AG08396 (cell line): ENCODE data around the gene GORASP1.
A peak's percentile ranks its signal among the peaks of the same experiment; 100 is the strongest.

Experiments
- DNase-seq: peaks from one replicate; pipeline ENCODE4 v3.0.0; 2012; ENCODE audit warnings: low spot score, mixed read lengths

The GORASP1 gene

DNA sequence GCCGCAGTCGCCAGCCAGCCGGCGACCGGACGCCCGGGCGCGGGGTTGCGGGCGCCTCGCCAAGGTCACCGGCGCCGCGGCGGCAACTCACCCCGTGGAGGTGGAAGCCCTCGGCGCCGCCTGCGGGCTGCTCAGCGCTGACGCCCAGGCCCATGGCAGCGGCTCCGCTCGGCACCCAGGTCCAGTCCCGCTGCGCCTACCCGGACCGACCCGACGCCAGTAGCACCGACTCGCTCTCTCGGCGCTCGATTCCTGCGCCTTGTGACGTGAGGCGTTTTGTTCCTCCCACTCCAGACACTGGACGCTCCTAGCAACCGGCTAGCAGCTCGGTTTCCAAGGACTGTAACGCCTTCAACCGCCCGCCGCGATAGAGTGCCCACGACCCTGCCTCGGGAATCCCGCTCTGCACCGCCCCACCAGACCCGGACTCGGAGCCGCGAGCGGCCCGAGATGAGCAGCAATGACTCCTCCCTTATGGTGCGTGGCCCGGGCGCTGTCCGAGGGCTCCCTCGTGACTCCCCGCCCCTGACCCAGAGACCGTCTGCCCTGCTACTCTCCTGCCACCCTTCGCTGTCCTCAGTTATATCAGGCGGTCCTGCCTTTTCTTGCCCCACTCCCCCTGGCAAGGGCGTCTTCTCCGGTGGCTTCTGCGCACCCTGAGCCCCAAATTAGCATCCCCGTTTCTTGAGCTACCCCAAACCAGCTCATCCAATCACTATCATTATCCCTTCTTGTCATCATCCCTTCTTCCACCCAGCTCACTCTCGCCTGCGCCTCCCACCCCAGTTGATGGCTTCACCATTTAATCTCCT is at the start of gene GORASP1, which contains the start of gene TTC21A:
Gene GORASP1 (minus strand): TSS at position 240 of the 812 bp plus-strand sequence. CDS start 86 bp downstream, at position 154.
Gene TTC21A (plus strand): TSS at position 293 of the 812 bp plus-strand sequence. CDS start 158 bp downstream, at position 451.
- peak; percentile 95 for DNase-seq

DNA sequence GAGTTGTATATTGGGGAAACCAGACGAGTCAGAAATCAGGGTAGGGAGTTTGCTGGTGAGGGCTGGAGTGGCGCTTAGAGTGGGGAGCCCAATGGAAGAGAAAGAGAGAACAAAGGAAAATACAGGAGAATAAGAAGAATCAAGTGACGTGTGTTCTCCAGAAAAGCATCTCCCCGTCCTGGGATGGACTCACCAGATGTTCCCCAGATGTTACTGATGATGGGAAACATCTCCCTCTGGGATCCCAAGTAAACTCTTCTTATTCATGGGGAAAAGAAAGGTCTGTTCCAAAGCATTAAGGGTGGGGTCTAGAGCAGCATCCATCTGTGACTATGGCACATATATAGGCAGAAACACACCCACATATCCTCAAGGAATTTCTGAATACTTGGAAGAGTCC is 49.0 kb upstream of the GORASP1 start:
- no peak for DNase-seq

DNA sequence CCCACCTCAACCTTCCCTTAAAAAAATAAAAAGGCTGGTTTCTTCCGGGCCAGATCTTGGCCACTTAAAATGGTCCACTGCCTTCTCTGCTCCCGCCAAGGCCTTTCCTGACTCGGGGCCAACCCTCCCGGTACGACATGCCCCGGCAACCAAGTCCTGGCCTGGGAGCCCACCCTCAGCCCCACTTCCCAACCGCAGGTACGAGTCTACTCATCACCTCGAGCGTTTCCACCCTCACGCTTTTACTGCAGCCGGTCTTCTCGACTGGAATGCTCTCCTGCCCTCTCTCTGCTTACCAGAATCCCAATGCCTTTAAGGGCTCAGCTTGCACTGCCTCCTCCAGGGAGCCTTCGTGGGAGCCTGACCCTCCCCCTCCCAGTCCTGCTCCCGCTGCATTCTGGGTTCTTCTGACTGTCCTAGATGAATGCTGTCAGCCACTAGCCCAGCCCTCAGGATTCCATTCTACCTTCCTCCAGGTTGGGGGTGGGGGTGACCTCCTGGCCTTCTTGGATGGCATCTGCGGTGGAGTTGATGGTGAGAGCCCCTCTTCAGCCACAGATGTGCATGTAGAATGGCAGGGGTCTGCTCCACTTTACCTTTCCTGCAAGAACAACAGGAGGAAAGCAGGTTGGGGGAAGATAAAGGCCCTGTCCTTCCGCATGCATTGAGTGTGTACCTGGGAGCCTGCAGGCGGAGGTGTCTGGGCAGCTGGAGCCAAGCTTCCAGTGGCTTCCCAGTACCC is 47.0 kb upstream of the GORASP1 start:
- no peak for DNase-seq

DNA sequence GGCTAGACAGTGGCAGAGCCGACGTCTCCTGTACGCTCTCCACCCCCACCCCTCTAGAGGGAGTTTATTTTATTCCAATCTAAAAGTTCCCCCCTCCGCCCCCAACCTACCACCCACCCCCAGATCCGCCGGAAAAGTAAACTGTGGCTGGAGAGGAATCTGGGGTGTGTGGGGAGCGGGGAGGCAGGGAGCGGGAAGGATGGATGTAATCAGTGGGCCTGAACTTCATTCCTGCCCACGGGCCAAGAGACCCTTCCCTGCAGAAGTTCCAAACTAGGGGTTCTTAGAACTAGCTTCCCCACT is 46.5 kb upstream of the GORASP1 start:
- no peak for DNase-seq

DNA sequence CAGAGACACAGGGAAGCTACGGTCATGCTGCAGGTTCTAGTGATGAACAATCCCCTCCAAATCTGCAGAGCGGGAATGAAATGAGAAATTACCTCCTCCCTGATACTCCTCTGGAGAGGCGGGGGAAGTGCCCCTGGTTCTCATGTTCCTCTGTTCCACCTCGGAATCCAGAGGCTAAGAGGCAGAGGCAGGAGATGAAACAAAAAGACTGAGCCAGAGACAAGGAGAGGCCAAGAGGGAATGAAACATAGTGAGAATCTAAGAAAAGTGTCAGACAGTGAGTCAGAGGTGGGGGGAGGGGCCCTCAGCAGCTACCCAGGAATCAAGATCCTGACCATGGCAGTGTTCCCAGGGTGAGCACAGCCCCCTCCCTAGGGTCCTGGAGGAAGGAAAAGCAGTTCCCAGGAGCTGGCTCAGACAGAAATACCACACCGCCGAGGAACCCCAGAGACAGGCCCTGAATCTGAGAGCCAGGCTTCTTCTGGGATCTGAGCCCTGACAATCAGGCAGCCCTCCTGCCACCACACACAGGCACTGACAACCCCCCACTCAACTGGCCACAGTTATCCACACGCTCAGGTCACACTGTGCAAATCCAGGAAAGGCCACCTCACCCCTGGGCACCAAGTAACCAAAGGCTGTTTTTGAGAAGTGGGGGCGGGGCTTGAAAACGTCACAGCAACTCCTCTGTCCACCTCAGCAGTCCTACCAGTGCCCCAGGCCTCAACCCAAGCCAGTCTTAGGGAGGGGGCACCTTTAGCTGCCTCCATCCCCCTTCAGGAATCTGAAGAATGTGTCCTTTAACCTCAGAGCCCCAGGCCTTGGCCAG is 43.6 kb upstream of the GORASP1 start:
- peak; percentile 76 for DNase-seq

DNA sequence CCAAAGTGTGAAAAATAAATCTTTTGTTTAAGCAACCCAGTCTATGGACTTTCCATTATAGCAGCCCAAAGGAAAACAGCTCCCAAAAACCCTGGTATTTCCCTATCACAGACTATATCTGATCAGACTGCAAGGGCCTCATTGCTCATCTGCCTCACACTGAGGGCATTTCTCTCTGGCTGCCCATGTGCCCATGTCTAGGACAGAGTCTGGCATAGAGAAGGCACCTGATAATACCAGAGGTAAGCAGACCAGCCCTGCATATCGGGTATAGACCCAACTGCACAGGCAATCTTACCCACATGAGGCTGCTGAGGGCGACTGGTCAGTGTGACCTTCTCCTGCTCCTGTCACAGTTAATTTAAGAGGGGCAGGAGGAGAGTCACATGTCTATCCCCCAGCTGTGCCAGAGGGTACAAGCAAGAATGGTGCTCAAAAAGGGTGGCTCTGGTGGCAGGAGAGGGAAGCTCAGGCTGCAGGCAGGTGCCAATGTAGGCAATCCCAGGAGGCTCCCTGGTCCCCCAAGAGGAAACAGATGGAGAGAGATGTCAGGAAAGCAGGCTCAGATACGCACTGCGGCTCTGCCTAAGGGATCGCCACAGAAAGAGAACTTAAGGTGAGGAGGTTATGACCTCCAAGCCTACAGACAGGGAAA is 42.8 kb upstream of the GORASP1 start:
- DNase-seq: no peak

DNA sequence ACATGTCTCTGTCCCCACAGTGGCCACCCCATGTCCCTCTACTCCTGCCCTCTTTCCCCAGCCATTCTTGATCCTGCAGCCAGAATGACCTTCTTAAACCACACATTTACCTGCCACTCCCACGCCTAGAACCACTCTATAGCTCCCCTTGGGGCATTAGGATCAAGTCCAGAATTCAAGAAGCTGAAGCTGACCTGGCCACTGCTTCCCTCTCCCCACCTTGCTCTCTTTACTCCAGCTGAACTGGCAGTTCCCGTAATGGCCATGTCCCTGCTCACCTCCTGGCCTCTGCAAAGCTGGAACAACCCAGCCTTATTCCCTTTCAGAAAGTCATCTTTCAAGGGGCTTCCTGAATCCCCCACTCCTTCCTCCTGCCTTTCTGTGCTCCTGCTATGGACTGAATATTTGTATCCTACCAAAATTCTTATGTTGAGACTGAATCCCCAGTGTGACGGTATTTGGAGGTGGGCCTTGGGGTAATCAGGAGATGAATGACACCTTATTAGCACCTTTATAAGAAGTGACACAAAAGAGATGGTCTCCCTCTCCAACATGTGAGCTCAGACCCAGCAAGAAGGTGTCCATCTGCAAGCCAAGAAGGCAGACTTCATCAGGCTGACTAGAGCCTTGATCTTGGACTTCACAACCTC is 42.2 kb upstream of the GORASP1 start:
- DNase-seq: no peak

DNA sequence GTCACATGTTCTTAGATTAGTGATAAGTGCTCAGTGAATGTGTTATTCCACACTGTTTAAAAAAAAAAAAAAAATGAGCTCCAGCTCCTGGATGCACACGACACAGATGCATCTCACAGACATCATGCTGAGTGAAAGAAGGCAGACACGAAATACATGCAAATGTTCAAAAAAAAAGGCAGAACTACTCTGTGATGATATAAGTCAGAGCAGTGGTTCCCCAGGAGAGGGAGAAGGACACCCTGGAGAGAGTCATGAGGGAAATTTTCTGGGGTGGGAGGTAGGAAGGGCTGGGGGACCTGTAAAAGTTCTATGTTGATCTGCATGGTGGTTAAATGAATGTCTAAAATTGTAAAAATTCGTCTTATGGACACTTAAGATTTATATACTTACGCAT is 41.6 kb upstream of the GORASP1 start:
- no peak for DNase-seq

DNA sequence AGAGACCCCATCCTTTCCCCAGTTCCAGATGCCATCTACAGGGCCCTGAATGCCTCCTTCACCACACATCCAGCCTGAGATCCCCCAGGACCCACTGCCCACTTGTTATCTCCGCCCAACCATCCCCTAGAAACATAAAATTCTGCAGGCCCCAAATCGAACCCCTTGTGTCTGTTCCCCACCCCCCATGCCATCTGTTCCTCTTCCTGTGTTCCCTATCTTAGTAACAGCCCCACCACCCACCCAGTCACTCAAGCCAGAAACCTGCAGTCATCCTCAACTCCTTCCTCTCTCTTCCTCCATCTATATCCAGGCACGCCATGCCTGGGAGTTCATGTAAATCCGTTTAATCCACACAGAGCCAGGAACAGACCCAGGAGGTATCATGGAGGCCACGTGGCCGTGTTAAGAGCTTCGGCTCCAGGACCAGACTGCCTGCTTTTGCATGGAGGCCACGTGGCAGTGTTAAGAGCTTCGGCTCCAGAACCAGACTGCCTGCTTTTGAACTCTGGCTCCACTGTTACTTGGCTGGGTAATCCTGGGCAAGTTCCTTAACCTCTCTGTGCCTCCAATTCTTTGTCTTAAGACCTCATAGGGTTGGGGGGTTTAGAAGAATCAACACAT is 41.1 kb upstream of the GORASP1 start:
- DNase-seq: no peak

DNA sequence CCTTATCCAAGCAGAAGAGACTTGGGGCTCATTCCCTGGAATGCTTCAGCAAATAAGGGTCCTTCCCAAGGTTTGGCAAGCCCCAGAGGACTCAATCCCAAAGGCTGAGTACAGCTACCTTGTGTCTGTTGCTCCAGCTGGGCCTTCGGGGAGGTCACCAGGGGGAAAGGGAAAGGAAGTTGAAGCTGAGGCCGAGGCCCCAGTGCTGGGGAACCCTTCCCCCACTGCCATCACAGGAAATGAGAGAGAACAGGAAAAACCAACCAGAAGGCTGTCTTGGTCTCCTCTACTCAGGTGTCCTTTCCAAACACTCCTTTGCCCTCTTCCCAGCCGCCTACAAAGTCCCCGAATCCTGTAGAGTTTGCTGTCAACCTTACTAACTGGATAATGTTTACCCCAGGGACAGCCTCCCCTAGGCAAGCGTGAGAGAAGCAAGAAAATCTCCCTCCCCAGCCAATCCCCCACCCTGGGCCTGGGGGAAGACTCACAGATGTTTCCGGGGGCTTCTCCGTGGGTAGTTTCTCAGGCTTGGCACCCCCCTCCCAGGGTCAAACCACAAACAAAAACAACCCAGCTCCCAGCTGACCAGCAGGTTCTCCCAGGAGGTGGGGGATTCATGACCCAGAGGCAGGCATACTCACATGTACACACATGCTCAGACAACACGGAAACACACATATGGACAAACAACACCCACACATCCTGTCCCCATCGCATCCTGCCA is 40.4 kb upstream of the GORASP1 start:
- DNase-seq: no peak

DNA sequence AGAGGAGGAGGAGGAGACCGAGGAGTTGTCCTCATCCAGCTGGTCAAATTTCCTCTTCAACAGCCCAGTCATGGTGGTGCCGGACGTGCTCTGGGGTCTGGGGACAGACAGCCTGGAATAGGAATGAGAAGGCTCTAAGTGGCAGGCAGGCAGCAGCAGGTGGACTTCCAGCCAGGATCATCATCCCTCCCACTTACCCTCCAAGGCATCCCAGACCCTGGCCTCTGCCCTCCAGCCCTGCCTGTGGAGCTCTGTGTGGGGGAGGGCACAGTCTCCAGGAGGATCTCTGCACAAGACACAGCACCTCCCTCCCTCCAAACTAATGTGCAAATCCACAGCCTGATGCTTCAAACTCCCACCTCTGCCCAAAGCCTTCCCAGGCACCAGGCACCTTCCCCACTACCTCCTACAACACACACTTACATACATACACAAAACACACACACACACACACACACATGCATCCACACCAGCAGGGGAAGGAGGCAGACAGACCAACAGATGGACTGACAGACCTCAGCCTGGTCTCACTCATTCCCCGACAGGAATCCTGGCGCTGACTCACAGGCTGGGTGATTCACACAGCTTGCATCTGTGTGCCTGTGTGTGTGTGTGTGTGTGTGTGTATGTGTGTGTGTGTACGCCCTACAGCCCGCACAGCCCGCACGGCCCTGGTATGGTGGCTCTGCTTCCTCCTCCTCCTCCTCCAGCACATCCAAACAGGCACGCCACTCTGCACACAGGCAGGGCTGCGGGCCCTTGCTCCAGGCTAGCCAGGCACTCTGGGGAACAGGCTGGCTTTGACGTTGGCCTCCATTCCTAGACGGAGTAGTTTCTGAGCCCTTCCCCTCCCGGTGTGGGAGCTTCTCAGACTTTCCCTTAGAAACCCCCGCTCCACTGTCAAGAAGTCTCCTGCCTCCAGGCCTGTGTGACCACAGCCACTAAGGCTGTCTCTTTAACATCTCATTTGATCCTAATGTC is 39.5 kb upstream of the GORASP1 start:
- peak; percentile 87 for DNase-seq

DNA sequence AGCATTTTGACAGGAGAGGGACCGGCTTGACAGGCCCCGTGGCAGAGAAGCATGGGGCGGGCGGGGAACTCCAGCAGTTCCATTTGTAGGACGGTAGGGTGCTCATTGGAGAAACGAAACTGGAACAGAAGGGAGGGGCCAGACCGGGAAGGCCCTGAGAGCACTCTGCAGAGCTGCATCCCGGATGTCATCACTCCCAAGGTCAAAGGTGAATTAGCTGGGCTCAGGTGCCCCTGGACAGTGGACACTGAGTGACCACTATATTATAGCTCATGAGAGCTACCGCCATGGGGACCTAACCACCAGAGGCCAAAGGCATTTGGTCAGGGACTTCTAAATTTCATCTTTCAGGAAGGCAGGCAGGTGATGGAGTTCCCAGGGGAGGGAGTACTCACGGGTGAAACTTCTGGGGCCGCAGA is 38.7 kb upstream of the GORASP1 start:
- no peak for DNase-seq

DNA sequence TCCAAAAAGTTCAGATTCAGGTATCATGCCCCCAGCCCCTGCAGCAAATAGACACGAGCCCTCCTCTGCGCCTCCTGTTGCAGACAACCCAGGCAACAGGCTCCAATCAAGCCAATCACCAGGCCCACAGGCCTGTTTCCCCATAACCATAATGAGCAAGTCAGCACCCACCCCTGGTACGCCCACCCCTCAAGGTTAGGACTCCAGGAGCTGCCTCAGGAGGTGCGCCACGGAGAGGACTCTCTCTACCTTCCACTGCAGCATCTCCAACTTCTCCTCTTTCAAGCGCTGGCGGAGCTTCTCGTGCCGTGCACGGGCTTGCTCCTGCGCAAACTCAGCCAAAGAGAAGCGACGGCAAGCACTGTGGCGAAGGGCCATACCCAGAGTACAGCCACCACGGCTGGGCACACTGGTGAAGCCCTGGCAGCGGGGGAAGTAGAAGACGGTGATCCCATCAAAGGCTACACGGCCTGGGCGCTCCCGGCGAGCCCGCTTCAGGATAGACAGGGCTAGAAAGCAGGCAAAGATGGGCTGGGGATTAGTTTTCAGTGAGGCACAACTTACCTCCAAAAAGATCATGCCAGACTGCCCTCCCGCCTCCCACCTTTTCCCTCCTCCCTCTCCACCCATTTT is 37.4 kb upstream of the GORASP1 start:
- no peak for DNase-seq

DNA sequence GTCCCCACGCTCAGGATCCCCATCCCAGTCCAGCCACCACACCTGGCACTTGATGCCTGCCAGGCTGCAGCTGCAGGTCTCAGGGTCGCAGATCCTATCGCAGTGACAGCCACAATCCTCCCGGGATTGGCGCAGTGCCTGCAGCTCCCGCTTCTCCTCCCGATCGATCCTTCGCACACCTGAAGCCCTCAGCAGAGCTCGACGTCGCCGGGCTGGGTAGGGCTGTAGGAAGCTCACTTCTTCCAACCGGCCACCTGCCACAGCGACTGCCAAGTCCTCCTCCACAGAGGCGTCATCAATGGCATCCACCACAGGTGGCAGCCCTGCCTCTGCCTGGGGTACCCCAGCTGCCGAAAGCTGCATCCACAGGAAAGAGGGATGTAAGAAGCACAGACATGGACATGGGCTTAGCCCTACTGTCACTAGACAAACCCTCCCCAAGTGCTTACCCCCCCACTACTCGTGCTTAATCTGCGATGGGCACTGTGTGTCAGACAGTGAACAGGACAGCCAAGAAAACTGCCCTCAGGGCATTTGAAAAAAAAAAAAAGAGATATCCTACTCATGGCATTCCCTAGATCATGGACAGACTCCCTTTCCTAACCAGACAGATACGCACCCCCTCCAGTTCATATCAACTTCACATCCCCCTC is 36.8 kb upstream of the GORASP1 start:
- DNase-seq: no peak

DNA sequence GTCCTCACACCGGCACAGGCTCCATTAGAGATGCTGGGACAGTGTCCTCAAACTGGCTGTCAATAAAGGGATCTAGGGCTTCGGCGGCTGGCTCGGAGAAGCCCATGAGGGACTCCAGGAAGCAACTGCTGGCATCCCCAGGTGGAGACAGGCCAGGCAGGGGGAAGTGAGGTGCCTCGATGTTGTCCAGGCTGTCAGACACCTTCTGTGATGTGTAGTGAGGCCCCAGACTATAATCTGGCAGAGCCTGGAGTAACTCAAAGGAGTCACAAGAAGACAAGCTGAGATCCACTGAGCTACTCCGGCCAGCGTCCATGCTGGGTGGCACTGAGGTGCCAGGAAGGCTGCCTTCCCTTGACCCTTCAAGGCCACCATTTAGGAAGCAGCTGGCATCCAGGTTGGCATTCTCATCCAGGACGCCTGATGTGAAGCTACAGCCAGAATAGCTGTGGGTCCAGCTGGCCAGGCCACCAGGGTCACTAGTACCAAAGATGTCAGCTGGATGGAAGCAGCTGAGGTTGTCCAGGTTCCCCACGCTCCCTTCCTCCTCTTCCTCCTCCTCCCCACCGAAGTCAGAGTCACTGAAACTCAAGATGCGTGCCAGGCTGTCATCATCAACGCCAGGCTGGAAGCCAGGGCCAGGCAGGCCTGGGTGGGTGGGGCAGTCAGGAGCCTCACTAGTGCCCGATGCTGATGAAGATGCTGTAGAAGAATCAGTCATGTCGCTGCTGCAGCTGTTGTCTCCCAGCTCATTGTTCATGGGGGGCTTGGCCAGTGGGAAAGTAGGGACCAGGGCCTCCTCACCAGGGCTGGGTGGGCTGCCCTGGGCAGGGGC is 35.8 kb upstream of the GORASP1 start:
- no peak for DNase-seq

DNA sequence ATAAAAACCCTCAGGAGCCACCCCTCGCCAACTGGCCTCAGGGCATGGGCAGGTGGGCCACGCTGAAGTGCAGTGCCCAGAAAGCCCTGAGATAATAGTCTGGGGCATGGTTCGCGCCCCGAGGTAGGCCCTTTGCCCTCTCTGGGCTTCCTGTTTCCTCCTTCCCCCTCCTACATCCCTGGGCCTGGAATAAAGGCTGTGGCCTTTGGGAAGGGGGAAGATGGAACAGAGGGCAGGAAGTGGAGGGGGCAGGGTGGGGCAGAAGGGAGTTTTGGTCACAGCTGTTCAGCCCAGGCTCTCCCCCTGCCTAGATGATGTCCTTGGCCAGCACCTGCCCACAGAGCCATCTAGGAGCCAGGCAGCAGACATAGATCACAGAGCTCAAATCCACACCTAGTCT is 34.6 kb upstream of the GORASP1 start:
- DNase-seq: no peak
